HFF-Myc (cell line): ENCODE results near the gene PTPN3.

ENCODE experiments used
- DNase-seq: peaks from one replicate; pipeline ENCODE4 v3.0.0-alpha.2; 2011; ENCODE audit warnings: low read depth; ENCODE audit errors: extremely low read depth
- H3K4me3 ChIP-seq: replicated peaks from 2 replicates; pipeline ENCODE4 v1.5.1; 2011; ENCODE audit warnings: low read depth, mild to moderate bottlenecking, control low read depth, low read length
- TF ChIP-seq, protein P1 (sequence below): IDR thresholded peaks from 2 replicates; pipeline ENCODE4 v1.5.1; 2012; ENCODE audit warnings: mild to moderate bottlenecking, low read depth, low read length, control low read depth; ENCODE audit errors: missing control alignments

PTPN3 gene

DNA sequence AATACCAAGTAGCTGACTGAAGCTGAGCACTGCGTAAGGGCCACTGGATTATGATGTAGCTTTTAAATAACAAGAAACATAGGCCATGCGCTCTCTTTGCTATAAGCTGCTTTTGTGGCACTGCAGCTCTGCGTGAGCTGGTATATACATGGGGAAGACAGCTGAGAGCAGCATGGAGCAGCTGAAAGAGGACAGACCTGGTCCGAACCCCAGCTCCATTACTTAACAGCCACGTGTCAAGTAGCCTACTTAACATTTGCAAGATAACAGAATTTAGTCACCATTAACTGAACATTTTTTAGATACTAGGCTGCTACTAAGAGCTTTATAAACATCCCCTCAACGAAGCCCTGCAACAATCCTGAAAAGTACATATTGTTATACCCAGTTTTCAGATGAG is 69.3 kb downstream of the PTPN3 start:
- DNase-seq: no peak
- TF ChIP-seq, protein P1, sequence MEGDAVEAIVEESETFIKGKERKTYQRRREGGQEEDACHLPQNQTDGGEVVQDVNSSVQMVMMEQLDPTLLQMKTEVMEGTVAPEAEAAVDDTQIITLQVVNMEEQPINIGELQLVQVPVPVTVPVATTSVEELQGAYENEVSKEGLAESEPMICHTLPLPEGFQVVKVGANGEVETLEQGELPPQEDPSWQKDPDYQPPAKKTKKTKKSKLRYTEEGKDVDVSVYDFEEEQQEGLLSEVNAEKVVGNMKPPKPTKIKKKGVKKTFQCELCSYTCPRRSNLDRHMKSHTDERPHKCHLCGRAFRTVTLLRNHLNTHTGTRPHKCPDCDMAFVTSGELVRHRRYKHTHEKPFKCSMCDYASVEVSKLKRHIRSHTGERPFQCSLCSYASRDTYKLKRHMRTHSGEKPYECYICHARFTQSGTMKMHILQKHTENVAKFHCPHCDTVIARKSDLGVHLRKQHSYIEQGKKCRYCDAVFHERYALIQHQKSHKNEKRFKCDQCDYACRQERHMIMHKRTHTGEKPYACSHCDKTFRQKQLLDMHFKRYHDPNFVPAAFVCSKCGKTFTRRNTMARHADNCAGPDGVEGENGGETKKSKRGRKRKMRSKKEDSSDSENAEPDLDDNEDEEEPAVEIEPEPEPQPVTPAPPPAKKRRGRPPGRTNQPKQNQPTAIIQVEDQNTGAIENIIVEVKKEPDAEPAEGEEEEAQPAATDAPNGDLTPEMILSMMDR: no peak
- no peak overlapping the region for H3K4me3 ChIP-seq

DNA sequence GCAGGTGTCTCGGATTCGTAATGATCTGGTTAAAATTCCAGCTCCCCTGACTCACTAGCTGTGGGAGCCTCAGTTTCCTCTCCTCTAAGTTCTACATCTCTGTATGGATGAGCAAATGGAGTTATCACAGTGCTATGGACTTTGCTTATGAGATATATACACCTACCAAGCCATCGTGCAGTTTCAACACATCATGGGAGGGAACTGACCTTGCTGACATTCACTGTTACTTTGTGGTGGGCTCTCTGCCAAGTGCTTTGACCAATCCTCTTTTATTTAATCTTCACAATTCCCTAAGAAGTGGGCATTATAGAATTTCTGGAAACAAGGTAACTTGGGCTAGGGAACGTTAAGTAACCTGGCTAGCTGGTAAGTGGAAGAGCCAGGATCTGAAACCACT is 70.2 kb downstream of the PTPN3 start:
- H3K4me3 ChIP-seq: no peak overlapping the region
- TF ChIP-seq, protein P1: no peak

DNA sequence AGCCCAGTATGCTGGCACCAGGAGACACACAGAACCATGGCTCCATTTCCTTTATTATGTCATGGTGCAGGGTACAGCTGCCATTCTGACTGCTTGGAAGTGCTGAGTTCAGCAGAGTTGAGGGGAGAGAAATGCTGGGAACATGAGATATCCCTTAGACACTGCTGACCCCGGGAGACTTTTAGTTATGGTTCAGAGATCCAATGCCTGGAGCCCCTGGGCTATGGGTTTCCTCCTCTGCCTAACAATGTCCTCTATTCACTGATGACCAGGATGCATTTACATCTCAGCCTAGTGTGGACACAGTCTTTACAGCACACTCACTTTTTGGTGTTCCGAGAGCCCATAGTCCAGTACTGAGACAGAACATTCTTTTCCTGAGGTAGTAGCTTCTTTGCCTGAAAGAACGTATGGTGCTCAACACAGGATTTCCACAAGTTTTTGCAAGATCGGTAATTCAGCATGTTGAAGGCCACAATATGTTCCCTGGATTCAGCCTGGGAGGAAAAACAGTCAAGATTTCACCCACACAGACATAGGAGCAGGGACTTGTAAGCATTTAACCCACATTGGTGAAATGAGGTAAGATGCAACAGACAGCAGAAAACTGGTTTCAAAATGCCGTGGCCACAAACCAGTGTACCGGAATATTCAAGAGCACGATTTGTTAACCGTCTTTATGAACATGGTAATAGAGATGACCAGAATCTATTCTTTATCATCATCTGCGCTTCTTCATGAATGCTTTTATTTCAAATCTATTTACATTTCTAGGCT is 71.3 kb downstream of the PTPN3 start:
- TF ChIP-seq, protein P1: no peak
- no peak for DNase-seq
- no peak overlapping the region for H3K4me3 ChIP-seq

More for the DNA sequence above, 70.2 kb downstream of the PTPN3 start:
- DNase-seq: no peak

DNA sequence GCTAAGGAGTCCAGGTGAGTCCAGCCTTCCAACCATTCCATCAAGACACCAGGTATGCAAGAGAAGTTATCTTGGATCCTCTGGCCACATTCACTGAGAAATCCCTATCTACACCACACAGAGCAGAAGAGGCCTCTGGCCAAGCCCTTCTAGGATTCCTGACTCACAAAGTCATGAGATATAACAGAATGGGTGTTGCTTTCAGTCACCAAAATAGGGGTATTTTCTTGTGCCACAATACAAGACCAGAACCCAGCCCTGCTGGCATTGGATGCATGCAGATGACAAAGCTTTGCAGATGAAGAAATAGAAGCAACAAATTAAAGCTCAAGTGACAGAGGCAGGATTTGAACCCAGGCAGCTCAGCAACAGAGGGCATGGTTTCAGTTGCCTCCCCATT is 73.5 kb downstream of the PTPN3 start:
- TF ChIP-seq, protein P1: no peak
- H3K4me3 ChIP-seq: no peak overlapping the region
- DNase-seq: no peak

- no peak overlapping the region for H3K4me3 ChIP-seq
- DNase-seq: no peak
- TF ChIP-seq, protein P1: no peak
Observed at GRCh38 chr9:109423877-109424276, 74.2 kb downstream of the PTPN3 start.

GRCh38 chr9:109422641-109423040 is 75.5 kb downstream of the PTPN3 start:
- no peak overlapping the region for H3K4me3 ChIP-seq
- TF ChIP-seq, protein P1: no peak
- no peak for DNase-seq
